ENCODE measurements around the gene NPPB. TPM values are rescaled to one million over a fixed set of nuclear protein-coding genes. Genes with fewer than 3 reads are reported as not detected.

The NPPB gene
- not detected in 2 replicates for total RNA-seq

DNA sequence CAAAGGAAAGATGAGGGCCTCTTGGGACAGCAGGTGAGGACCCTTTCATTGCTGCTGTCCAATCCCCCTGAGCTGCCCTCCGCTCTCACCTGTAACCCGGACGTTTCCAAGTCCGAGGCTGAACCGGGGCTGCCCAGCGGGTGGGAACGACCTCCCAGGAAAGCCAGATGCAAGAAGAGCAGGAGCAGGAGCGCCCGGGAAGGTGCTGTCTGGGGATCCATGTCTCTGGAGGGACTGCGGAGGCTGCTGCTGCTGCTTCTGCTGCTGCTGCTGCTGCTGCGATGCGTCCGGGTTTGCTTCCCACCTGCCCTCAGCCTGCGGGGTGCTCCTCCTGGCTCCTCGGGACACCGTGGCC, at the start of gene NPPB:
TSS of gene NPPB (minus strand) at position 333 of the 355 bp plus-strand sequence. CDS start at position 221, 112 bp downstream.

DNA sequence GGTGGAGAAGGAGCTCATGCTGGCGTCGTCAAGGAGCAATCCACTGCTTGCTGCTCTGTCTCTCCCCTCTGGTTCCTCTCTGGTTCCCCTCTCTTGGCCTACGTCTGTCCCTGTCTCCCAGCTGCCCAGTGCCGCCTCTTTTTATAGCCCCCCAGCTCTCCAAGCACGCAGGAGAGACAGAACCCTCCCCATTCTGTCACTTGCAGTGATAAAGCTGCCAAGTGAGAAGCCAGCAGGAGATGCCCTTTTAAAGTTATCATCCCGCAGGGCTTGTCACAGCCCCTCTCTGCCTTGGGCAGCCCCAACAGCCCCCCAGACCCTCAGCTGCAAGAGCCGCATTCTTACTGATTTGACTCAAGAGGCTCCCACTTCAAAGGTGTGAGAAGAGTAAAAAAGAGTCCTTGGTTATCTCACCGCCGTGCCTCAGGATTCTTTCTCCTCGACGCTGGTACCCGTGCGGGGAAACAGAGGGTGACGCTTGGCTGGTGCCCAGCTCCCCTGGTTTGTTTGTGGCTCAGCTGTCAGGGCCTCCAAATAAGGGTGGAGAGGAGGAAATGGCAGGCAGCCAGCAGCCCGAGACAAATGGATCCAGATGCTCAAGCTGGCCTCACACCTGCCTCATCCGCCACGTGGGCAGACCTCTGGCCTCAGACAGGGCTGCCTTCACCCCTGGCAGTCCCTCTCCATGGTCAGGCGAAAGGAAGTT, 10.9 kb downstream of the NPPB start, which contains the start of gene NPPA:
TSS of gene NPPA (minus strand) at position 117 of the 706 bp plus-strand sequence. CDS start at position 18, 99 bp downstream.

Small RNAs within 50 kb of the gene (small RNA-seq; reads per million reads assigned to genes)
- gene RF02156 (not detected), gene RF02157 (not detected), gene RF02158 (not detected)

Other genes starting within 250 kb of the NPPB start
- 1.6 and 4.2 TPM in 2 replicates for gene FBXO2, start 204.5 kb downstream of the NPPB start, total RNA-seq
- 8.5 and 10.2 TPM in 2 replicates for gene FBXO44, start 204.1 kb downstream of the NPPB start, total RNA-seq
- gene FBXO6, start 194.7 kb downstream of the NPPB start, total RNA-seq, result 5.4 and 8.4 TPM in 2 replicates
- 27.8 and 35.8 TPM in 2 replicates for gene MAD2L2, start 177.8 kb downstream of the NPPB start, total RNA-seq
- 0.13 and 0.22 TPM in 2 replicates for gene DRAXIN, start 167.2 kb downstream of the NPPB start, total RNA-seq
- gene AGTRAP, start 122.8 kb downstream of the NPPB start, total RNA-seq, result 37.2 and 54.1 TPM in 2 replicates
- 0.43 and 0.52 TPM in 2 replicates for gene C1orf167, start 96.8 kb downstream of the NPPB start, total RNA-seq
- gene MTHFR, start 53.0 kb downstream of the NPPB start, total RNA-seq, result 21.9 and 36.5 TPM in 2 replicates
- gene CLCN6, start 52.8 kb downstream of the NPPB start, total RNA-seq, result 11.0 and 17.6 TPM in 2 replicates
- not detected in 2 replicates for gene NPPA, start 11.2 kb downstream of the NPPB start, total RNA-seq
- 46.2 and 47.6 TPM in 2 replicates for gene KIAA2013, start 67.5 kb upstream of the NPPB start, total RNA-seq
- 192 and 220 TPM in 2 replicates for gene PLOD1, start 75.8 kb upstream of the NPPB start, total RNA-seq
- 52.0 and 52.1 TPM in 2 replicates for gene MFN2, start 121.5 kb upstream of the NPPB start, total RNA-seq
- 15.0 and 17.0 TPM in 2 replicates for gene MIIP, start 160.6 kb upstream of the NPPB start, total RNA-seq
- 0.13 and 0.22 TPM in 2 replicates for gene TNFRSF8, start 204.4 kb upstream of the NPPB start, total RNA-seq